Left ventricle myocardium inferior (tissue), 1 donor: Measurements from ENCODE around the gene CDT1. TPM values are rescaled to one million over a fixed set of nuclear protein-coding genes. Genes with fewer than 3 reads are reported as not detected.
"Not testable (repeated sequence)": the region's sequence is repeated elsewhere in the genome, so short reads cannot be mapped to it uniquely, and the experiment has no call there.

Experiments used
- DNase-seq: peaks from one replicate; pipeline ENCODE4 v3.0.0-alpha.2; 2020
- H3K27ac ChIP-seq: fragments of 200-600 bp; replicated peaks from 2 replicates; pipeline ENCODE4 v1.8.0; 2021
- H3K27me3 ChIP-seq: fragments of 200-600 bp; 2 replicates; pipeline ENCODE4 v1.8.0; 2021; ENCODE audit warnings: low read depth
- H3K36me3 ChIP-seq: fragments of 200-600 bp; 2 replicates; pipeline ENCODE4 v1.8.0; 2021
- H3K4me1 ChIP-seq: fragments of 200-600 bp; 2 replicates; pipeline ENCODE4 v1.8.0; 2021
- H3K4me3 ChIP-seq: fragments of 200-600 bp; 2 replicates; pipeline ENCODE4 v1.8.0; 2021; ENCODE audit warnings: mild to moderate bottlenecking, moderate library complexity
- H3K9me3 ChIP-seq: fragments of 200-600 bp; replicated peaks from 2 replicates; pipeline ENCODE4 v1.8.0; 2021
- intact Hi-C: fragments of 100-400 bp; cut with micrococcal nuclease; formaldehyde crosslinking; loops from one replicate; pipeline ENCODE4 v1.11.0; 2022
- total RNA-seq: library from RNA; stranded (reverse); fragmentation: NEBNext Ultra II Directional; extraction: Animal tissue kit (Norgen Biotek cat#: 25700); gene quantifications from one replicate; pipeline ENCODE4 v1.2.1, GENCODE V29; 2021
- TF ChIP-seq, protein P1 (sequence below): fragments of 200-600 bp; IDR thresholded peaks from 2 replicates; pipeline ENCODE4 v1.8.0; 2021; ENCODE audit warnings: antibody characterized with exemption, mild to moderate bottlenecking, borderline replicate concordance
- donor health status: DM: no; HTN: yes; CAD: no; lungs with severe emphysema.

CDT1 gene
- total RNA-seq, 1 donor from 2014 or later: 0.63 TPM

DNA sequence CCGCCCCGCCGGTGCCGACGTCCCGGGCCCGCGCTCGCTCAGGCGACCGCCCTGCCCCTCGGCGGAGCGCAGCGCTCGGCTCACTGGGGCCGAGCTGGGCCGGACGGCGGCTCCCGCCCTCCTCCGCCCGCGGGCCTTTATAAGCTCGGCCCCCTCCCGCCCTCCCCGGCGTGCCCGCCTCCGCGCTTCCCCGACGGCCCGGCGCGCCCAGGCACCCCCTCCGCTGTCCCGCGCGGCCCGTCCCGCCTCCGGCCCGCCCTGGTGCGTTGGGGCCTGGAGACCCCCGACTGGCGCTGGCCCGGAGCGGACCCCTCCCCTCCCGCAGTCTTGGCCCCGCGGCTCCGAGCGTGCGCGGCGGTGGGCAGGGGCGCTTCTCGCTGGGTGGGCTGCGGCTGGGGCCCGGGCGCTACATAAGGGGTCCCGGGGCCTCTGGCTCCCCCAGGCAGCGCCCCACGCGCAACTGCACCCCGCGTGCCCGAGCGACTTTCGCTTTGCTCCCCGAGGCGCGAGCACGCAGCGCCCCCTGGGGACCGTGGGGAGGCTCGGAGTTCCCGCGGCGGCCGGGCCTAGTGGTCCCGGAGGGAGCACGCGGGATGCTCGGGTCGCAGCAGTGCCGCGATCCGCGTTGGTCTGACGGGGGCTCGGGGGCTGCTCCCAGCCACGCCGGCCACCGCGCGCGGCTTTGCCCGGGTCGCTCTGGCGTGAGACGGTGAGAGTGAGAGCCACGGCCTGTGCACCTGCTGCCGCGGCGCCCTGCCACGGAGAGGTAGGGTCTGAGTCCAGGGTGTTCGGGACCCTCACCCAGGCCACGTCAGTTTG, 18.3 kb upstream of the CDT1 start, which contains the start of gene PIEZO1:
Gene PIEZO1, minus strand, starts transcription at position 115 of the 819 bp plus-strand sequence. CDS start 256 bp downstream, outside the sequence.
- intact Hi-C loops: no loop called here
- peaks cover 34% of the 10 kb centered on the region for H3K27me3 ChIP-seq
- H3K4me3 ChIP-seq: peak within 1 kb of the TSS; percentile 81
- H3K9me3 ChIP-seq: no peaks in the 10 kb centered on the region
- H3K36me3 ChIP-seq: no peaks in the 10 kb centered on the region
- DNase-seq: peak; percentile 70
- H3K4me1 ChIP-seq: peaks cover 52% of the 10 kb centered on the region
- peak within 1 kb of the TSS; percentile 94 for H3K27ac ChIP-seq
- TF ChIP-seq, protein P1, sequence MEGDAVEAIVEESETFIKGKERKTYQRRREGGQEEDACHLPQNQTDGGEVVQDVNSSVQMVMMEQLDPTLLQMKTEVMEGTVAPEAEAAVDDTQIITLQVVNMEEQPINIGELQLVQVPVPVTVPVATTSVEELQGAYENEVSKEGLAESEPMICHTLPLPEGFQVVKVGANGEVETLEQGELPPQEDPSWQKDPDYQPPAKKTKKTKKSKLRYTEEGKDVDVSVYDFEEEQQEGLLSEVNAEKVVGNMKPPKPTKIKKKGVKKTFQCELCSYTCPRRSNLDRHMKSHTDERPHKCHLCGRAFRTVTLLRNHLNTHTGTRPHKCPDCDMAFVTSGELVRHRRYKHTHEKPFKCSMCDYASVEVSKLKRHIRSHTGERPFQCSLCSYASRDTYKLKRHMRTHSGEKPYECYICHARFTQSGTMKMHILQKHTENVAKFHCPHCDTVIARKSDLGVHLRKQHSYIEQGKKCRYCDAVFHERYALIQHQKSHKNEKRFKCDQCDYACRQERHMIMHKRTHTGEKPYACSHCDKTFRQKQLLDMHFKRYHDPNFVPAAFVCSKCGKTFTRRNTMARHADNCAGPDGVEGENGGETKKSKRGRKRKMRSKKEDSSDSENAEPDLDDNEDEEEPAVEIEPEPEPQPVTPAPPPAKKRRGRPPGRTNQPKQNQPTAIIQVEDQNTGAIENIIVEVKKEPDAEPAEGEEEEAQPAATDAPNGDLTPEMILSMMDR: peak; percentile 89

DNA sequence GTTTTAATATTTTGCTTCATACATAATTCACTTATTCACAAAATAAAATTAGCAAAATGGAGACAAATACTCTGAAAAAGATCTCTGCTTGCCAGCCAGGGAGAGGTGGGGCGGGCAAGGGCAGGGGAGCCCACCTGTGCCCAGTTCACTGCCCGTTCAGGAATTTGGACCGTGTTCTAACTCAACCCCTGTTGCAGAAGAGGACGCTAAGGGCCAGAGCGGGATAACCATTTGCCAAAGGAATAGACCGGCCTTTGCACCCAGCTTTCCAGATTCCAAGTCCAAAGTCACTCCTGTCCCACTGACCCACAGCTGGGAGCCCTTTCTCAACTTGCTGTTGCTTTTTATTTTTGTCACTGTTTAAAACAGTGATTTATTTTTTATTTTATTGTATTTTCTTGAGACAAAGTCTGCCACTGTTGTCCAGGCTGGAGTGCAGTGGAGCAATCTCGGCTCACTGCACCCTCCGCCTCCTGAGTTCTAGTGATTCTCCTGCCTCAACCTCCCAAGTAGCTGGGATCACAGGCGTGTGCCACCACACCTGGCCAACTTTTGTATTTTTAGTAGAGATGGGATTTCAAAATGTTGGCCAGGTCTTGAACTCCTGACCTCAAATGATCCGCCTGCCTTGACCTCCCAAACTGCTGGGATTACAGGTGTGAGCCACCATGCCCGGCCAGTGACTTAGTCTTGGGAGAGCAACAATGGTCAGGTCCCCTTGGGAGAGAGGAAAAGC, 15.8 kb upstream of the CDT1 start:
- TF ChIP-seq, protein P1: no peak
- intact Hi-C loops: no loop called here
- Histone ChIP-seq H3K36me3 (no peaks in the 10 kb centered on the region), H3K27me3 (peaks cover 55% of the 10 kb centered on the region), H3K4me3 (no peak overlapping the region), H3K27ac (no peak overlapping the region), H3K4me1 (peaks cover 33% of the 10 kb centered on the region), H3K9me3 (no peaks in the 10 kb centered on the region)
- no peak for DNase-seq

DNA sequence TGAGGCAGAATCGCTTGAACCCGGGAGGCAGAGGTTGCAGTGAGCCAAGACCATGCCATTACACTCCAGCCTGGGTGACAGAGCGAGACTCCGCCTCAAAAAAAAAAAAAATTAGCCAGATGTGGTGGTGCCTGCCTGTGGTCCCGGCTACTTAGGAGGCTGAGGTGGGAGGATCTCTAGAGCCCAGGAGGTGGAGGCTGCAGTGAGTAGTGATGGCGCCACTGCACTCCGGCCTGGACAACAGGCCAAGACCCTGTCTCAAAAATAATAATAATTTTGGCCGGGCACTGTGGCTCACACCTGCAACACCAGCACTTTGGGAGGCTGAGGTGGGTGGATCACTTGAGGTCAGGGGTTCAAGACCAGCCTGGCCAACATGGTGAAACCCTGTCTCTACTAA, 14.8 kb upstream of the CDT1 start:
- Histone ChIP-seq H3K27me3 (peaks cover 65% of the 10 kb centered on the region), H3K4me1 (peaks cover 23% of the 10 kb centered on the region)
- H3K27ac ChIP-seq, intact Hi-C loops, H3K36me3 ChIP-seq, H3K9me3 ChIP-seq, H3K4me3 ChIP-seq, DNase-seq: not testable (repeated sequence)

DNA sequence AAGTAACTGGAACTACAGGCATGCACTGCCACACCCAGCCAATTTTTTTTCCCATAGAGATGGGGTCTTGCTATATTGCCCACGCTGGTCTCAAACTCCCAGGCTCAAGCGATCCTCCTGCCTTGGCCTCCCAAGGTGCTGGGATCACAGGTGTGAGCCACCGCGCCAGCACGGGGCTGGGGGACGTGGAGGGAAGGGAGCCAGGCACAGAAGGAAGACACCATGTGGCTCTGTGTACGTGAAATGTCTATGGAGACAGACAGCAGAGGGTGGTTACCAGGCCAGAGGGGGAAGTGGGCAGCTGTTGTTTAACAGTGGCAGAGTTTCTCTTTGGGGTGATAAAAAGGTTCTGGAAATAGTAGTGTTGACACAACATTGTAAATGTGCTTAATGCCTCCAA, 14.0 kb upstream of the CDT1 start:
- Histone ChIP-seq H3K4me3 (no peak overlapping the region), H3K27me3 (peaks cover 72% of the 10 kb centered on the region), H3K27ac (no peak overlapping the region), H3K36me3 (no peaks in the 10 kb centered on the region), H3K9me3 (no peaks in the 10 kb centered on the region), H3K4me1 (peaks cover 14% of the 10 kb centered on the region)
- TF ChIP-seq, protein P1: no peak
- intact Hi-C loops: no loop called here
- no peak for DNase-seq

DNA sequence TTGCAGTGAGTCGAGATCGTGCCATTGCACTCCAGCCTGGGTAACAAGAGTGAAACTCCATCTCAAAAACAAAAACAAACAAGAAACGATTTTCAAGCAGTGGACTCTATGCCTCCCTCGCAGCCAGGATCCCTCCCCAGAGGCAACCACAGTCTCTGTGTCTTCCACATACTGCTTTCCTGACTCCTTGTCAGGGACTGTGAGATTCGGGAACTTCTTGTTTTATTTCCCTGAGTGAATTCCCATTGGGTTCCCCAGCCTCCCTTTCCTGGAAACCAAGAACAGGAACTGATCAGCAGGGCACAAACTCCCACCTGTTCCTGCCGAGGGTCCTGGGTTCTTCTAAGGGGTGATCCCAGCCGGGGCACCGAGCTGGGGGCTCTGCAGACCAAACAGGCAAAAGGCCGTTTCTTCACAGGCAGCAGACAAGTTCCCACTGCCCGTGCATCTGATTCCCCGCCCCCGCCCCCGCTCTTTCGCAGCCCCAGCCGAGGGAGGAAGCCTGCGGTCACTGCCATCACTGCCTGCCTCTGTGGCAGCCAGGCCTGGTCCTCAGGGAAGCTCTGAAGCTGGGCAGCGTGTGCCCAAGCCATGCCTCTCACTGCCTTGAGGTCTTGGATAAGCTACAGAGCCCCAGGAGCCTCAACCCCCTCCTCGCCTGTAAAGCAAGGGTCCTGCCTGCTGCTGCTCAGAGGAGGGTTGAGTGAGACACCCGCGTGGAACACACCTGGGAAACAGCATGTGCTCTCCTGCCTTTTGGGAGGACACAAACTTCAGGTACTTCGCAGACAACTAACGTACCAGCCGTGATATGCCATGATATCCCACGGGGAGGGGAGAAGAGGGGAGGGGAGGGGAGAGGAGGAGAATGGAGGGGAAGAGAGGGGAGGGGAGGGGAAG, 13.0 kb upstream of the CDT1 start:
- DNase-seq: peak; percentile 52
- Histone ChIP-seq H3K4me3 (no peak overlapping the region), H3K27me3 (peaks cover 69% of the 10 kb centered on the region), H3K9me3 (no peaks in the 10 kb centered on the region), H3K36me3 (no peaks in the 10 kb centered on the region), H3K27ac (peak overlapping the region; percentile 9), H3K4me1 (peaks cover 6% of the 10 kb centered on the region)
- TF ChIP-seq, protein P1: no peak
- intact Hi-C loops: no loop called here
